Activated CD4-positive, alpha-beta T cell treated with anti-CD3 and anti-CD28 coated beads, Interleukin-2, amount 10 ng/mL, durations not matched to agents 7 days and 5 days (primary cell): ENCODE data around the gene SMIM32. TPM values are rescaled to one million over a fixed set of nuclear protein-coding genes. Genes with fewer than 3 reads are reported as not detected.

ENCODE experiments used
- CTCF ChIA-PET: fragments of 350-600 bp; sonication (Branson Sonifier 250); formaldehyde crosslinking; loops from one replicate; lab custom pipeline; 2021; ENCODE audit warnings: antibody characterized with exemption; lab: Charles Lee
- POLR2A ChIA-PET: fragments of 350-600 bp; sonication (Branson Sonifier 250); formaldehyde crosslinking; loops from one replicate; lab custom pipeline; 2021; ENCODE audit warnings: antibody characterized with exemption; lab: Charles Lee
- DNase-seq: peaks from one replicate; pipeline ENCODE4 v3.0.0-alpha.2; 2020
- H3K27ac Mint-ChIP-seq: one replicate; pipeline ENCODE4 v1.8.0; 2021; ENCODE audit warnings: mild to moderate bottlenecking, moderate library complexity, mixed read lengths
- H3K27me3 Mint-ChIP-seq: one replicate; pipeline ENCODE4 v1.8.0; 2021; ENCODE audit warnings: mixed read lengths
- H3K36me3 Mint-ChIP-seq: one replicate; pipeline ENCODE4 v1.8.0; 2021; ENCODE audit warnings: low read depth, mixed read lengths
- H3K4me1 Mint-ChIP-seq: one replicate; pipeline ENCODE4 v1.8.0; 2021; ENCODE audit warnings: mixed read lengths
- H3K4me3 Mint-ChIP-seq: one replicate; pipeline ENCODE4 v1.8.0; 2021; ENCODE audit warnings: mild to moderate bottlenecking, moderate library complexity, mixed read lengths
- H3K9me3 Mint-ChIP-seq: one replicate; pipeline ENCODE4 v1.8.0; 2021; ENCODE audit warnings: mixed read lengths
- total RNA-seq, 2 experiments: library from RNA; stranded (reverse); gene quantifications; one replicate each; pipeline ENCODE4 v1.2.3, GENCODE V29; 2021

Gene SMIM32
- total RNA-seq, 2 experiments from 2014 or later = not detected

DNA sequence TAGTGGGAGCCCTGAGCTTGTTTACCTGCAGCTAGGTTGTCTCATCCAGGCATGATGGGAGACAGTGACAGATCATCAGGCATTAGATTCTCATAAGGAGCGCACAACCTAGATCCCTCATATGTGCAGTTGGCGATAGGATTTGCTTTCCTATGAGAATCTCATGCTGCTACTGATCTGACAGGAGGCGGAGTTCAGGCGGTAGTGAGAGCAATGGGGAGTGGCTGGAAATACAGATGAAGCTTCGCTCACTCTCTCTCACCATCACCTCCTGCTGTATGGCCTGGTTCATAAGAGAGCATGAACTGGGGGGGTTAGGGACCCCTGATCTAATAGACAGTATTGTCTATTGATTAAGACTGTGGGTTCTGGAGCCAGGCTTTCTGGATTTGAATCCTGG is 35.4 kb downstream of the SMIM32 start:
- Mint-ChIP-seq H3K4me3 (no peak overlapping the region), H3K9me3 (no peaks in the 10 kb centered on the region), H3K36me3 (peaks cover 10% of the 10 kb centered on the region), H3K27me3 (no peaks in the 10 kb centered on the region), H3K27ac (no peak overlapping the region), H3K4me1 (no peaks in the 10 kb centered on the region)
- ChIA-PET POLR2A (no interaction called here), CTCF (no interaction called here)
- DNase-seq = no peak

- Mint-ChIP-seq H3K27ac (no peak overlapping the region), H3K4me3 (no peak overlapping the region), H3K27me3 (no peaks in the 10 kb centered on the region), H3K9me3 (no peaks in the 10 kb centered on the region), H3K36me3 (peaks cover 10% of the 10 kb centered on the region), H3K4me1 (no peaks in the 10 kb centered on the region)
- POLR2A ChIA-PET = no interaction called here
- CTCF ChIA-PET = no interaction called here
- no peak for DNase-seq
These were observed 37.2 kb downstream of the SMIM32 start for GRCh38 chr5:136155761-136156160.

DNA sequence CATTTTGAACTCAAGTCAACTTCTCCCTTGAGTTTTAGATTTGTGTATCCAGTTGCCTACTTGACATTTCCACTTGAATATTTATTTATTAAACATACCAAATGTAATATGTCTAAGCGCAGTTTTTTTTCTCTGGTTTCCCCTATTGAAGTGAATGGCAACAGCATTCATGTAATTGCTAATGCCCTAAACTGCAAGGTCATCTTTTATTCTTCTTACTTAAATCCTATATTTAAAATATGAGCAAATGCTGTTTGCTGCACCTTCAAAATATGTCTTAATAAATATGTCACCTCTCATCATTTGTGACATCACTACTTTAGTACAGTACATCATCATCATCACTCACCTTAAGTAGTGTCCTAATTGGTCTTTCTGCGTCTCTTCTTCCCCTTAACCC is 37.9 kb downstream of the SMIM32 start:
- CTCF ChIA-PET = no interaction called here
- no peak for DNase-seq
- Mint-ChIP-seq H3K27ac (no peak overlapping the region), H3K4me1 (no peaks in the 10 kb centered on the region), H3K27me3 (no peaks in the 10 kb centered on the region), H3K36me3 (peaks cover 10% of the 10 kb centered on the region), H3K4me3 (no peak overlapping the region), H3K9me3 (no peaks in the 10 kb centered on the region)
- POLR2A ChIA-PET = no interaction called here

DNA sequence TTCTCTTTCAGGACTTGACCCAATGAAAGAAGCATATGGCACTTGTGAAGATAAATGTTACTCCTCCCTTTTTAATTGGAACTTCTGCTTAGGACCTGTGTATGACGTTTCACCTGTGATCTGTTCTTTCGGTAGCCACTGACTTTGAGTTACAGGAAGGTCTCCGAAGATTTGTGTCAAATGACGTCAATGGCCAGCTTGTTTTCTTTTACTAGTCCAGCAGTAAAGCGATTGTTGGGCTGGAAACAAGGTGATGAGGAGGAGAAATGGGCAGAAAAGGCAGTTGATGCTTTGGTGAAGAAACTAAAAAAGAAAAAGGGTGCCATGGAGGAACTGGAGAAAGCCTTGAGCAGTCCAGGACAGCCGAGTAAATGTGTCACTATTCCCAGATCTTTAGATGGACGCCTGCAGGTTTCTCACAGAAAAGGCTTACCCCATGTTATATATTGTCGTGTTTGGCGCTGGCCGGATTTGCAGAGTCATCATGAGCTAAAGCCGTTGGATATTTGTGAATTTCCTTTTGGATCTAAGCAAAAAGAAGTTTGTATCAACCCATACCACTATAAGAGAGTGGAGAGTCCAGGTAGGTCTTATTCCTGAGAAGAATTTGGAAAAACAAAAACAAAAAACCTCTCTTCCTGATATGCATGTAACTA is 39.3 kb downstream of the SMIM32 start:
- ChIA-PET POLR2A (no interaction called here), CTCF (no interaction called here)
- Mint-ChIP-seq H3K27me3 (no peaks in the 10 kb centered on the region), H3K9me3 (no peaks in the 10 kb centered on the region), H3K4me1 (no peaks in the 10 kb centered on the region), H3K36me3 (peaks cover 10% of the 10 kb centered on the region), H3K27ac (no peak overlapping the region), H3K4me3 (no peak overlapping the region)
- no peak for DNase-seq

DNA sequence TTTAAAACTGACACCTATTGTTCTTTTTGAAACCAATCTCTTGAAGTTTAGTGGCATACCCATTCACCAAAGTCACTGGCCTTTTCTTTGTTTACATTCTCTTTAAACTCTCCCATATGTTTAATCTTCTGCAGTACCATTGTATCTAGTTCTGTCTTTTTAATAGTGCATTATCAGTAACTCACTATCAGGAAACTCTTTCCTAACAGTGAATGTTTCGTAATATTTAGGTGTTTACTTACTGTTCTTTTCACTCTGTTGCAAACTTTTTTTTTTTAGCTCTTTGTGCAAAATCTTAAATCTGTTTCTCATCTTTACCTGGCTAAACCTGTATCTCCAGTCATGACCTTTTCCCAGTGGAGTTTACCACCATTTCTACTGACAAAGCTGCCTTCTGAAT is 43.1 kb downstream of the SMIM32 start:
- Mint-ChIP-seq H3K36me3 (peaks cover 7% of the 10 kb centered on the region), H3K27me3 (peaks cover 2% of the 10 kb centered on the region), H3K4me3 (no peak overlapping the region), H3K27ac (no peak overlapping the region), H3K4me1 (no peaks in the 10 kb centered on the region), H3K9me3 (no peaks in the 10 kb centered on the region)
- no peak for DNase-seq
- POLR2A ChIA-PET = no interaction called here
- CTCF ChIA-PET = no interaction called here

- DNase-seq = no peak
- no peaks in the 10 kb centered on the region for H3K36me3 Mint-ChIP-seq
- no peaks in the 10 kb centered on the region for H3K9me3 Mint-ChIP-seq
- peaks cover 2% of the 10 kb centered on the region for H3K27me3 Mint-ChIP-seq
- H3K27ac Mint-ChIP-seq = no peak overlapping the region
- no peak overlapping the region for H3K4me3 Mint-ChIP-seq
- H3K4me1 Mint-ChIP-seq = no peaks in the 10 kb centered on the region
- ChIA-PET CTCF (no interaction called here), POLR2A (no interaction called here)
These were observed 45.3 kb downstream of the SMIM32 start for GRCh38 chr5:136147632-136148031.

DNA sequence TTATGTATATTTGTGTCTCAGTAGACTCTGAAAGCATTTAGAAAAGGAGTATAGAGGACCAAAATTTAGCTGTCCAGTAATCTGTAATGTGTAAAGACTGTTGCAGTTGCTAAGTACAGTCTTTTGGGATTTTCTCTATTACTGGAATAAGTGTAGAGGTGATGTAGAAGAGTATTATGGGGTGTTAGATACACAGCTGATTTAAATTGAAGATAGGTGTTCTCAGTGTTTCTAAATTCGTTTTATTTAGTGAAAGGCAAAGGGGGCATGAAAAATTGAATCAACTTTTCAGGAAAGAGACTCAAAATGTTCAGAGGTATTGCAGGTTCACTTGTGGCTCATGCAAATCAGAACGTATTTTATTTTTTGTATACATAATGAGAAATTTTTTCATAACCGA is 46.8 kb downstream of the SMIM32 start:
- POLR2A ChIA-PET = no interaction called here
- H3K9me3 Mint-ChIP-seq = no peaks in the 10 kb centered on the region
- H3K27me3 Mint-ChIP-seq = peaks cover 2% of the 10 kb centered on the region
- no peak overlapping the region for H3K4me3 Mint-ChIP-seq
- DNase-seq = no peak
- no peaks in the 10 kb centered on the region for H3K36me3 Mint-ChIP-seq
- no peaks in the 10 kb centered on the region for H3K4me1 Mint-ChIP-seq
- H3K27ac Mint-ChIP-seq = no peak overlapping the region
- CTCF ChIA-PET = interaction anchor here (0.5 kb wide), 1 partner anchor 564 kb away, joined by 3 read pairs; no protein-coding TSS in a partner anchor

GRCh38 chr5:136145030-136145429 is 47.9 kb downstream of the SMIM32 start:
- Mint-ChIP-seq H3K4me3 (no peak overlapping the region), H3K36me3 (no peaks in the 10 kb centered on the region), H3K9me3 (no peaks in the 10 kb centered on the region), H3K27me3 (peaks cover 2% of the 10 kb centered on the region), H3K4me1 (no peaks in the 10 kb centered on the region), H3K27ac (no peak overlapping the region)
- ChIA-PET POLR2A (no interaction called here), CTCF (no interaction called here)
- DNase-seq = no peak

DNA sequence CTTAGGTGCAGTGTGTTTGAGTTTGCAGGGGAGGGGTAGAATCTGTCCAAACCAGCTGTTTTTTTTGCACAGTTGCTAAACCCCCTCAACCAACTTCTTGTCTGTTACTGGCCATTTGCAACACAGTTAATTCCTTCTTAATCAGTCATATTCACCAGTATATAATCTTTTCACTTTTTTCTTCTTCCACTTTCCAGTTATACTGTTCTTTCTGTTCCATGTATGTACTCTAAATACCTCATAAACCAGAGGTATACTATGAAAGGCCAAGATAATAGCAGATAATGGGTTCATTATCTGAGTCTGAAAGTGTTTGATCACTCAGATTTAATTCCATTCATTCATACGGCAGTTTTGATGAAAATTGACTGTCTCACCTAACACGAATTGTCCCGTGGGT is 49.2 kb downstream of the SMIM32 start:
- no peak for DNase-seq
- Mint-ChIP-seq H3K27me3 (peaks cover 2% of the 10 kb centered on the region), H3K4me3 (no peak overlapping the region), H3K9me3 (no peaks in the 10 kb centered on the region), H3K36me3 (no peaks in the 10 kb centered on the region), H3K4me1 (no peaks in the 10 kb centered on the region), H3K27ac (no peak overlapping the region)
- ChIA-PET CTCF (no interaction called here), POLR2A (no interaction called here)

DNA sequence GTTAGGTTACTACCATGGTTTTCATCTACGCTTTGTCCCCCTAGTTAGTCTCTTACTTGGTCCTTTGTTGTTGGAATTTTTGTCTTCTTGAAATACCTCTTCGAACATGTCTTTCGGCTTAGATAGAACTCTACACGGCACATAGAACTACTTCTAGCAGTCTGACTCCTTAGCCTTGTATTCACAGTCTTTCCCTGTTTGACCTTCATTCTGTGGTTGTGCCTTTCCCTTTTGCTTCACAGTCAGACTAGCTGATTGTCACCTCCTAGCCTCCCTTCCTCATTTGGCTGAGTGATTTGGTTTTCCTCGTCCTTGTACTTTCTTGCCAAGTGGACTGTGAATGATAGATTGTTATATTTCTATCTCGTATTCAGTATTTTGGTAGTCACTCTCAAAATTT is 49.6 kb downstream of the SMIM32 start:
- POLR2A ChIA-PET = no interaction called here
- Mint-ChIP-seq H3K4me3 (no peak overlapping the region), H3K27me3 (peaks cover 2% of the 10 kb centered on the region), H3K36me3 (no peaks in the 10 kb centered on the region), H3K9me3 (no peaks in the 10 kb centered on the region), H3K27ac (no peak overlapping the region), H3K4me1 (no peaks in the 10 kb centered on the region)
- CTCF ChIA-PET = interaction anchor here (0.6 kb wide), 1 partner anchor 1187 kb away, joined by 4 read pairs; no protein-coding TSS in a partner anchor
- no peak for DNase-seq

GRCh38 chr5:136141561-136141960 is 51.4 kb downstream of the SMIM32 start:
- no peaks in the 10 kb centered on the region for H3K9me3 Mint-ChIP-seq
- no peaks in the 10 kb centered on the region for H3K4me1 Mint-ChIP-seq
- CTCF ChIA-PET = interaction anchor here (1.2 to 1.4 kb wide), 2 partner anchors 9 to 15 kb away, joined by 3 read pairs; partner anchors contain the start of gene SMAD5
- no peak overlapping the region for H3K4me3 Mint-ChIP-seq
- H3K27ac Mint-ChIP-seq = no peak overlapping the region
- H3K27me3 Mint-ChIP-seq = peaks cover 8% of the 10 kb centered on the region
- POLR2A ChIA-PET = no interaction called here
- no peaks in the 10 kb centered on the region for H3K36me3 Mint-ChIP-seq
- DNase-seq = no peak

Other genes with a start within 250 kb of the SMIM32 start
- not detected for gene LECT2, start 238.2 kb downstream of the SMIM32 start, total RNA-seq
- under 1 TPM; 0.10 to 0.27 TPM for gene TGFBI, start 164.2 kb downstream of the SMIM32 start, total RNA-seq
- 1 to 10 TPM; 8.6 to 9.3 TPM for gene SMAD5, start 60.3 kb downstream of the SMIM32 start, total RNA-seq
- gene TRPC7, start 172.4 kb upstream of the SMIM32 start, total RNA-seq = not detected